Occipital lobe (tissue), 3 donors: ENCODE results near the gene NEXMIF. TPM values are rescaled to one million over a fixed set of nuclear protein-coding genes. Genes with fewer than 3 reads are reported as not detected.
"Not testable (repeated sequence)": the region's sequence is repeated elsewhere in the genome, so short reads cannot be mapped to it uniquely, and the experiment has no call there.

Source experiments
- DNase-seq: peaks from one replicate; lab custom pipeline; 2025; lab: John Stamatoyannopoulos, UW
- small RNA-seq: library from RNA; depleted of rRNA; stranded (forward); fragments of <200 nt; gene quantifications from one replicate; pipeline ENCODE3, GENCODE V24; 2014
- total RNA-seq: library from RNA; depleted of rRNA; stranded (reverse); fragments of >200 nt; gene quantifications from one replicate; pipeline ENCODE4 v1.2.3, GENCODE V29; 2014

NEXMIF gene
- total RNA-seq, 1 donor from 2014 or later, result 57.1 TPM

GRCh38 chrX:74797338-74797887 lies 127.8 kb downstream of the NEXMIF start:
- DNase-seq, result no peak

- DNase-seq, result no peak
Measured at GRCh38 chrX:74788545-74789086, 136.6 kb downstream of the NEXMIF start.

- DNase-seq, result no peak
Measured at GRCh38 chrX:74784629-74785028, 140.6 kb downstream of the NEXMIF start.

GRCh38 chrX:74781507-74782034 lies 143.7 kb downstream of the NEXMIF start:
- DNase-seq, result no peak

GRCh38 chrX:74779175-74779574 lies 146.1 kb downstream of the NEXMIF start:
- no peak for DNase-seq

- no peak for DNase-seq
Measured at GRCh38 chrX:74774988-74775387, 150.3 kb downstream of the NEXMIF start.

GRCh38 chrX:74736450-74736849 lies 188.8 kb downstream of the NEXMIF start:
- no peak for DNase-seq

- DNase-seq, result no peak
Measured at GRCh38 chrX:74705269-74705668, 220.0 kb downstream of the NEXMIF start.

GRCh38 chrX:74701343-74701742 lies 223.9 kb downstream of the NEXMIF start:
- DNase-seq, result not testable (repeated sequence)

GRCh38 chrX:74684466-74684865 lies 240.8 kb downstream of the NEXMIF start:
- no peak for DNase-seq

Small RNA genes lying within 50 kb of the gene (small RNA-seq; reads per million reads assigned to genes)
- gene AL139395.1, result not detected

Other genes with a start within 250 kb of the NEXMIF start
- 46.8 TPM for gene ABCB7, start 230.8 kb upstream of the NEXMIF start, total RNA-seq